Loucy (cell line): ENCODE measurements around the gene MLNR.
A peak's percentile ranks its signal among the peaks of the same experiment; 100 is the strongest.

Experiments
- H2AFZ ChIP-seq: fragments of 200-600 bp; sonication (generic); 2 replicates; pipeline ENCODE4 v1.6.0; 2016; ENCODE audit warnings: antibody characterized with exemption, mild to moderate bottlenecking, low read length, moderate library complexity
- H3F3A ChIP-seq: fragments of 200-600 bp; 2 replicates; pipeline ENCODE4 v1.6.0; 2016; ENCODE audit warnings: antibody characterized with exemption, low read depth, mild to moderate bottlenecking
- H3K27me3 ChIP-seq: fragments of 200-600 bp; sonication (generic); 2 replicates; pipeline ENCODE4 v1.6.1; 2014; ENCODE audit warnings: low read length, mild to moderate bottlenecking; ENCODE audit not compliant: insufficient read depth, poor library complexity, severe bottlenecking
- H3K36me3 ChIP-seq: fragments of 200-600 bp; sonication (generic); 2 replicates; pipeline ENCODE4 v1.6.1; 2016; ENCODE audit warnings: low read length; ENCODE audit not compliant: insufficient read depth
- H3K4me1 ChIP-seq: fragments of 200-600 bp; sonication (generic); 2 replicates; pipeline ENCODE4 v1.5.1; 2014; ENCODE audit warnings: low read length, mild to moderate bottlenecking; ENCODE audit not compliant: insufficient read depth, poor library complexity, severe bottlenecking
- H3K4me2 ChIP-seq: fragments of 200-600 bp; sonication (generic); 2 replicates; pipeline ENCODE4 v1.6.0; 2014; ENCODE audit warnings: antibody characterized with exemption, low read length, low read depth, mild to moderate bottlenecking; ENCODE audit not compliant: poor library complexity, severe bottlenecking
- H3K4me3 ChIP-seq: fragments of 200-600 bp; sonication (generic); 2 replicates; pipeline ENCODE4 v1.5.1; 2014; ENCODE audit warnings: low read length, mild to moderate bottlenecking, mixed read lengths; ENCODE audit not compliant: poor library complexity, severe bottlenecking
- H3K79me2 ChIP-seq: fragments of 200-600 bp; sonication (generic); 2 replicates; pipeline ENCODE4 v1.6.1; 2014; ENCODE audit warnings: low read length; ENCODE audit not compliant: insufficient read depth
- H3K9ac ChIP-seq: fragments of 200-600 bp; sonication (generic); 2 replicates; pipeline ENCODE4 v1.6.0; 2014; ENCODE audit warnings: mild to moderate bottlenecking, low read depth, low read length, moderate library complexity; ENCODE audit not compliant: poor library complexity, severe bottlenecking
- H3K9me2 ChIP-seq: fragments of 200-600 bp; sonication (generic); replicated peaks from 2 replicates; pipeline ENCODE4 v1.6.1; 2016; ENCODE audit warnings: low read depth, low read length, mixed read lengths
- H3K9me3 ChIP-seq: fragments of 200-600 bp; sonication (generic); 2 replicates; pipeline ENCODE4 v1.6.1; 2014; ENCODE audit warnings: mild to moderate bottlenecking, antibody characterized with exemption, low read length, low read depth; ENCODE audit not compliant: insufficient read depth
- H4K20me1 ChIP-seq: fragments of 200-600 bp; sonication (generic); 2 replicates; pipeline ENCODE4 v1.6.0; 2014; ENCODE audit warnings: antibody characterized with exemption, low read length, mild to moderate bottlenecking; ENCODE audit not compliant: insufficient read depth, poor library complexity, severe bottlenecking
- EZH2phosphoT487 ChIP-seq: fragments of 200-600 bp; IDR thresholded peaks from 2 replicates; pipeline ENCODE4 v1.6.1; 2018; ENCODE audit warnings: antibody characterized with exemption, mild to moderate bottlenecking, moderate library complexity, borderline replicate concordance
- TF ChIP-seq, protein P1 (sequence below): fragments of 200-600 bp; sonication (generic); conservative IDR thresholded peaks from 2 replicates; pipeline ENCODE4 v1.5.1; 2014; ENCODE audit warnings: mild to moderate bottlenecking, antibody characterized with exemption, low read length

Gene MLNR

DNA sequence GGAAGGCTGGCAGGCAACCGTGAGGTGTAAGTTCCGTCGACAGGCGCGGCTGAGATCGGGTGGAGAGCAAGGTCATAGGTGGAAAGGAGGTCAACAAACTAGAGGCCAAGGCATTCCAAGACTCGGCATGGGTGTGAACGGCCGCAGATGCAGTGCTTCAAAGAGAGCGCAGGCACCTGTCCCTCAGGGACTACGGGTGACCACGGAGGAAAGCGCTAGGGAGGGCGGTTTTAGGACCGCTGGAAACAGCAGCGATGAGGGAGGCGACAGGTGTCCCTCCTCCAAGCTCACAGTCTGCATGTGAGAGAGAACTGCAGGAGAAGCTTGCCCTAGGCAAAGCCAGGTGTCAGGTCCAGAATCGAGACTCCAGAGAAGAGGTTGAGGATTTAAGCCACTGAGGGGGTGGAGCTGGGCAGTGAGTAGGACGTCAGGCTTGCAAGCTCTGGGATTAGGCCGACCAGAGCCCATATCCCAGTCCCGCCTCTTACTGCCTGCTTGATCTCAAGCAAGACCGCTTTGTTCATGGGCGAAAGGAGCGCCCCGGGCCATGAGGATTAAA, 1.6 kb upstream of the MLNR start:
- H3F3A ChIP-seq = no peaks in the 10 kb centered on the region
- H3K4me3 ChIP-seq = no peak overlapping the region
- no peaks in the 10 kb centered on the region for H3K9me2 ChIP-seq
- no peaks in the 10 kb centered on the region for H3K36me3 ChIP-seq
- H3K9ac ChIP-seq = no peak overlapping the region
- TF ChIP-seq, protein P1, sequence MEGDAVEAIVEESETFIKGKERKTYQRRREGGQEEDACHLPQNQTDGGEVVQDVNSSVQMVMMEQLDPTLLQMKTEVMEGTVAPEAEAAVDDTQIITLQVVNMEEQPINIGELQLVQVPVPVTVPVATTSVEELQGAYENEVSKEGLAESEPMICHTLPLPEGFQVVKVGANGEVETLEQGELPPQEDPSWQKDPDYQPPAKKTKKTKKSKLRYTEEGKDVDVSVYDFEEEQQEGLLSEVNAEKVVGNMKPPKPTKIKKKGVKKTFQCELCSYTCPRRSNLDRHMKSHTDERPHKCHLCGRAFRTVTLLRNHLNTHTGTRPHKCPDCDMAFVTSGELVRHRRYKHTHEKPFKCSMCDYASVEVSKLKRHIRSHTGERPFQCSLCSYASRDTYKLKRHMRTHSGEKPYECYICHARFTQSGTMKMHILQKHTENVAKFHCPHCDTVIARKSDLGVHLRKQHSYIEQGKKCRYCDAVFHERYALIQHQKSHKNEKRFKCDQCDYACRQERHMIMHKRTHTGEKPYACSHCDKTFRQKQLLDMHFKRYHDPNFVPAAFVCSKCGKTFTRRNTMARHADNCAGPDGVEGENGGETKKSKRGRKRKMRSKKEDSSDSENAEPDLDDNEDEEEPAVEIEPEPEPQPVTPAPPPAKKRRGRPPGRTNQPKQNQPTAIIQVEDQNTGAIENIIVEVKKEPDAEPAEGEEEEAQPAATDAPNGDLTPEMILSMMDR = no peak
- TF ChIP-seq EZH2phosphoT487 = no peak
- no peaks in the 10 kb centered on the region for H3K79me2 ChIP-seq
- H2AFZ ChIP-seq = no peak overlapping the region
- H3K9me3 ChIP-seq = no peaks in the 10 kb centered on the region
- no peaks in the 10 kb centered on the region for H4K20me1 ChIP-seq
- peaks cover 13% of the 10 kb centered on the region for H3K27me3 ChIP-seq
- no peak overlapping the region for H3K4me2 ChIP-seq
- peaks cover 12% of the 10 kb centered on the region for H3K4me1 ChIP-seq

GRCh38 chr13:49219647-49220035, 497 bp upstream of the MLNR start:
- H3F3A ChIP-seq = no peaks in the 10 kb centered on the region
- no peaks in the 10 kb centered on the region for H3K36me3 ChIP-seq
- no peak overlapping the region for H3K9ac ChIP-seq
- H3K9me3 ChIP-seq = no peaks in the 10 kb centered on the region
- H3K4me3 ChIP-seq = peak overlapping the region; percentile 61
- H4K20me1 ChIP-seq = no peaks in the 10 kb centered on the region
- H3K4me2 ChIP-seq = peak overlapping the region; percentile 59
- no peak for TF ChIP-seq EZH2phosphoT487
- TF ChIP-seq, protein P1 = no peak
- peaks cover 13% of the 10 kb centered on the region for H3K27me3 ChIP-seq
- no peaks in the 10 kb centered on the region for H3K9me2 ChIP-seq
- H3K79me2 ChIP-seq = no peaks in the 10 kb centered on the region
- peak overlapping the region; percentile 62; the same call in 1 of the 2 replicates for H2AFZ ChIP-seq
- peaks cover 8% of the 10 kb centered on the region for H3K4me1 ChIP-seq

GRCh38 chr13:49220856-49221589, 885 bp downstream of the MLNR start:
- Histone ChIP-seq H3K4me3 (no peak overlapping the region), H3K4me2 (no peak overlapping the region), H4K20me1 (no peaks in the 10 kb centered on the region), H3K4me1 (no peaks in the 10 kb centered on the region), H3K9me3 (no peaks in the 10 kb centered on the region), H3K9me2 (no peaks in the 10 kb centered on the region), H3K27me3 (peaks cover 13% of the 10 kb centered on the region), H3K36me3 (no peaks in the 10 kb centered on the region), H3K9ac (no peak overlapping the region), H3F3A (no peaks in the 10 kb centered on the region), H3K79me2 (no peaks in the 10 kb centered on the region), H2AFZ (no peak overlapping the region)
- no peak for TF ChIP-seq EZH2phosphoT487
- TF ChIP-seq, protein P1 = no peak
